ENCODE data around the gene CRYBG3. TPM values are rescaled to one million over a fixed set of nuclear protein-coding genes. Genes with fewer than 3 reads are reported as not detected.

CRYBG3 gene
- total and polyA plus RNA-seq, 2 of the 13 experiments (the other 11 are each of a cell fraction or from before 2014, with no cell fraction given): 3.8 to 15.9 TPM

DNA sequence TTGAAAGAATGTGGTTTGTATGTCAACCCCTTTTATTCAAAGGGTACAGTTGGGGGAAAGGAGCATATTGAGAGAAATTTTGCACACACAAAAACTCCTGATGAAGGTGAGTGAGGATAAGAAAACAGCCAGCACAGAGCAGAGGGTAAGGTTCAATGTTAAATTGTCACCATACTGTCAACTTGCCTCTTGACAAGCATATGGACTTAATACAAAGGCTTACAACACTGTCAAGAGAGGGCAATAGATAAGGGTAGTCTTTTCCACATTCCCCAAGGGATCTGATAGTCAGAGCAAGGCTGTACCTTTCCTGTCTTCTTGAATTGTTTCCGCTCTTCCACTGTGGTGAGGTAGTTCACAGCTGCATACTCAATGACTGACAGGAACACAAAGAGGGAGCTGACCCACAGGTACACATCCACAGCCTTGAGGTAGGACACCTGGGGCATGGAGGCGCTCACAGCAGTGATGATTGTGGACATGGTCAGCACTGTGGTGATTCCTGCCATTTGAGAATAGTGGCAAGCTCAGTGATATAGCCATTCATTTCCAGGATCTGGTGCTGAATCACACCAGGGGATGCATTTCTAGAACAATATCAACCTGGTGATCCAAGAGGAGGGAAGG, 170.8 kb downstream of the CRYBG3 start (continued):
- TF ChIP-seq, protein P1, sequence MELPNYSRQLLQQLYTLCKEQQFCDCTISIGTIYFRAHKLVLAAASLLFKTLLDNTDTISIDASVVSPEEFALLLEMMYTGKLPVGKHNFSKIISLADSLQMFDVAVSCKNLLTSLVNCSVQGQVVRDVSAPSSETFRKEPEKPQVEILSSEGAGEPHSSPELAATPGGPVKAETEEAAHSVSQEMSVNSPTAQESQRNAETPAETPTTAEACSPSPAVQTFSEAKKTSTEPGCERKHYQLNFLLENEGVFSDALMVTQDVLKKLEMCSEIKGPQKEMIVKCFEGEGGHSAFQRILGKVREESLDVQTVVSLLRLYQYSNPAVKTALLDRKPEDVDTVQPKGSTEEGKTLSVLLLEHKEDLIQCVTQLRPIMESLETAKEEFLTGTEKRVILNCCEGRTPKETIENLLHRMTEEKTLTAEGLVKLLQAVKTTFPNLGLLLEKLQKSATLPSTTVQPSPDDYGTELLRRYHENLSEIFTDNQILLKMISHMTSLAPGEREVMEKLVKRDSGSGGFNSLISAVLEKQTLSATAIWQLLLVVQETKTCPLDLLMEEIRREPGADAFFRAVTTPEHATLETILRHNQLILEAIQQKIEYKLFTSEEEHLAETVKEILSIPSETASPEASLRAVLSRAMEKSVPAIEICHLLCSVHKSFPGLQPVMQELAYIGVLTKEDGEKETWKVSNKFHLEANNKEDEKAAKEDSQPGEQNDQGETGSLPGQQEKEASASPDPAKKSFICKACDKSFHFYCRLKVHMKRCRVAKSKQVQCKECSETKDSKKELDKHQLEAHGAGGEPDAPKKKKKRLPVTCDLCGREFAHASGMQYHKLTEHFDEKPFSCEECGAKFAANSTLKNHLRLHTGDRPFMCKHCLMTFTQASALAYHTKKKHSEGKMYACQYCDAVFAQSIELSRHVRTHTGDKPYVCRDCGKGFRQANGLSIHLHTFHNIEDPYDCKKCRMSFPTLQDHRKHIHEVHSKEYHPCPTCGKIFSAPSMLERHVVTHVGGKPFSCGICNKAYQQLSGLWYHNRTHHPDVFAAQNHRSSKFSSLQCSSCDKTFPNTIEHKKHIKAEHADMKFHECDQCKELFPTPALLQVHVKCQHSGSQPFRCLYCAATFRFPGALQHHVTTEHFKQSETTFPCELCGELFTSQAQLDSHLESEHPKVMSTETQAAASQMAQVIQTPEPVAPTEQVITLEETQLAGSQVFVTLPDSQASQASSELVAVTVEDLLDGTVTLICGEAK (IDR thresholded peaks at IDR 0.05): no peak
- TF ChIP-seq, protein P1 (CRISPR knock-in tag; IDR thresholded peaks at IDR 0.05): no peak
- TF ChIP-seq ZNF354B (CRISPR knock-in tag; IDR thresholded peaks at IDR 0.05): no peak
- TF ChIP-seq, protein P2, sequence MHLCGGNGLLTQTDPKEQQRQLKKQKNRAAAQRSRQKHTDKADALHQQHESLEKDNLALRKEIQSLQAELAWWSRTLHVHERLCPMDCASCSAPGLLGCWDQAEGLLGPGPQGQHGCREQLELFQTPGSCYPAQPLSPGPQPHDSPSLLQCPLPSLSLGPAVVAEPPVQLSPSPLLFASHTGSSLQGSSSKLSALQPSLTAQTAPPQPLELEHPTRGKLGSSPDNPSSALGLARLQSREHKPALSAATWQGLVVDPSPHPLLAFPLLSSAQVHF (CRISPR knock-in tag; IDR thresholded peaks at IDR 0.05): no peak
- TF ChIP-seq, protein P3, sequence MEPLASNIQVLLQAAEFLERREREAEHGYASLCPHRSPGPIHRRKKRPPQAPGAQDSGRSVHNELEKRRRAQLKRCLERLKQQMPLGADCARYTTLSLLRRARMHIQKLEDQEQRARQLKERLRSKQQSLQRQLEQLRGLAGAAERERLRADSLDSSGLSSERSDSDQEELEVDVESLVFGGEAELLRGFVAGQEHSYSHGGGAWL (CRISPR knock-in tag; IDR thresholded peaks at IDR 0.05): no peak
- no peak for TF ChIP-seq SMARCE1 (IDR thresholded peaks at IDR 0.05; ENCODE audit: borderline replicate concordance)
- TF ChIP-seq, protein P4, sequence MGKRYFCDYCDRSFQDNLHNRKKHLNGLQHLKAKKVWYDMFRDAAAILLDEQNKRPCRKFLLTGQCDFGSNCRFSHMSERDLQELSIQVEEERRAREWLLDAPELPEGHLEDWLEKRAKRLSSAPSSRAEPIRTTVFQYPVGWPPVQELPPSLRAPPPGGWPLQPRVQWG (CRISPR knock-in tag; IDR thresholded peaks at IDR 0.05; ENCODE audit: borderline replicate concordance, low read depth): no peak
- TF ChIP-seq ZNF780A (CRISPR knock-in tag; IDR thresholded peaks at IDR 0.05): no peak
- TF ChIP-seq ZNF652 (CRISPR knock-in tag; IDR thresholded peaks at IDR 0.05; ENCODE audit: borderline replicate concordance, low read depth): no peak
- no peak for TF ChIP-seq ZNF572 (CRISPR knock-in tag; IDR thresholded peaks at IDR 0.05)
- TF ChIP-seq, protein P5, sequence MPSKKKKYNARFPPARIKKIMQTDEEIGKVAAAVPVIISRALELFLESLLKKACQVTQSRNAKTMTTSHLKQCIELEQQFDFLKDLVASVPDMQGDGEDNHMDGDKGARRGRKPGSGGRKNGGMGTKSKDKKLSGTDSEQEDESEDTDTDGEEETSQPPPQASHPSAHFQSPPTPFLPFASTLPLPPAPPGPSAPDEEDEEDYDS (CRISPR knock-in tag; IDR thresholded peaks at IDR 0.05): no peak
- TF ChIP-seq, protein P6, sequence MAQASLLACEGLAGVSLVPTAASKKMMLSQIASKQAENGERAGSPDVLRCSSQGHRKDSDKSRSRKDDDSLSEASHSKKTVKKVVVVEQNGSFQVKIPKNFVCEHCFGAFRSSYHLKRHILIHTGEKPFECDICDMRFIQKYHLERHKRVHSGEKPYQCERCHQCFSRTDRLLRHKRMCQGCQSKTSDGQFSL (CRISPR knock-in tag; IDR thresholded peaks at IDR 0.05): no peak
- TF ChIP-seq HCFC1 (IDR thresholded peaks at IDR 0.05; ENCODE audit: low read depth, low read length): no peak
- no peak for TF ChIP-seq MAF1 (CRISPR knock-in tag; IDR thresholded peaks at IDR 0.05; ENCODE audit: borderline replicate concordance)
- no peak for TF ChIP-seq TEAD2 (CRISPR knock-in tag; IDR thresholded peaks at IDR 0.05)
- TF ChIP-seq, protein P7, sequence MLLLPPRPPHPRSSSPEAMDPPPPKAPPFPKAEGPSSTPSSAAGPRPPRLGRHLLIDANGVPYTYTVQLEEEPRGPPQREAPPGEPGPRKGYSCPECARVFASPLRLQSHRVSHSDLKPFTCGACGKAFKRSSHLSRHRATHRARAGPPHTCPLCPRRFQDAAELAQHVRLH (CRISPR knock-in tag; IDR thresholded peaks at IDR 0.05; ENCODE audit: borderline replicate concordance, low read depth): no peak
- TF ChIP-seq ZNF350 (CRISPR knock-in tag; IDR thresholded peaks at IDR 0.05; ENCODE audit: borderline replicate concordance, low read depth): 0 out of 2 replicates have a peak, but pooled peaks have one; percentile 27
- TF ChIP-seq NR2F2 (IDR thresholded peaks at IDR 0.05; ENCODE audit: borderline replicate concordance, low read depth): peak; percentile 46; the same call in 1 of the 2 replicates
